GM21723 (cell line): ENCODE data around the gene RNF130.
"Not testable (repeated sequence)": the region's sequence is repeated elsewhere in the genome, so short reads cannot be mapped to it uniquely, and the experiment has no call there.

Experiments
- ATAC-seq: cut with Tn5 transposase; IDR thresholded peaks from one replicate; pipeline ENCODE4 v1.9.1; 2021; ENCODE audit warnings: mild to moderate bottlenecking, moderate library complexity; ENCODE audit not compliant: unreplicated experiment

Gene RNF130

DNA sequence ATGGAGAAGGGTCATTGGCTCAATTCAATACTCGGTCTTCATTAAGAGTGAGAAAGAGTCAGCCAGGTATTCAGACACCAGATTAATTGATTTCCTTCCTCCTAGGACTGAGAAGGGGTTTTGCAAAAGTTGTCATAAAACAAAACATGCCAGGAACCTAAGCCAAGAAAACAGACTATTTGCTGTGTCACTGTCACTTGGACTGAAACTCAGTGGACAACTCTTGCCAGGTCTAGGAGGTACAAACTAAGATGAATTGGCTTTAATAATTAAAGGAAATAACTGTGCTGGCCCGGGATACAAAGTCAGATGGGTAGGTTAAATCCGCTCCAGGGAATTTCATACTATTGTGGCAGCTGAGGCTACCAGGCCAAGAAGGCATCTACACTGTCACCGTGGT lies 92.8 kb downstream of the RNF130 start:
- ATAC-seq = no peak

DNA sequence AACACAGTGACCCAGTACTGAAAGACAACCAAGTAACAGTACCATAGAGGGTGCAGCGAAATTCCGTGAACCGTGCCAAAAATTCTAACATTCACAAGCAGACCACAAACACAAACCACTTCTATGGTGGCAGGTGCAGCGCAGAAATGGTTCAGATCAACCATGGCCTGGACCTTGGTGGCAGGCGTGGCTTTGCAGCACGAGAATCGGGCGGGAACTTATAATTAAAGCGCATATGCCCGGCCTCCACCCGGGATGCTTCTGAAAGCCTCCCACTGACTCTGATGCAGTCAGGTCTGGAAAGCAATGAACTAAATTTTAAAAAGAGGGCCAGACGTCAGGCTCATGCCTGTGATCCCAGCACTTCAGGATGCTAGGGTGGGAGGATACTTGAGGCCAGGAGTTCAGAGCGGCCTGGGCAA lies 95.8 kb downstream of the RNF130 start:
- ATAC-seq = no peak

DNA sequence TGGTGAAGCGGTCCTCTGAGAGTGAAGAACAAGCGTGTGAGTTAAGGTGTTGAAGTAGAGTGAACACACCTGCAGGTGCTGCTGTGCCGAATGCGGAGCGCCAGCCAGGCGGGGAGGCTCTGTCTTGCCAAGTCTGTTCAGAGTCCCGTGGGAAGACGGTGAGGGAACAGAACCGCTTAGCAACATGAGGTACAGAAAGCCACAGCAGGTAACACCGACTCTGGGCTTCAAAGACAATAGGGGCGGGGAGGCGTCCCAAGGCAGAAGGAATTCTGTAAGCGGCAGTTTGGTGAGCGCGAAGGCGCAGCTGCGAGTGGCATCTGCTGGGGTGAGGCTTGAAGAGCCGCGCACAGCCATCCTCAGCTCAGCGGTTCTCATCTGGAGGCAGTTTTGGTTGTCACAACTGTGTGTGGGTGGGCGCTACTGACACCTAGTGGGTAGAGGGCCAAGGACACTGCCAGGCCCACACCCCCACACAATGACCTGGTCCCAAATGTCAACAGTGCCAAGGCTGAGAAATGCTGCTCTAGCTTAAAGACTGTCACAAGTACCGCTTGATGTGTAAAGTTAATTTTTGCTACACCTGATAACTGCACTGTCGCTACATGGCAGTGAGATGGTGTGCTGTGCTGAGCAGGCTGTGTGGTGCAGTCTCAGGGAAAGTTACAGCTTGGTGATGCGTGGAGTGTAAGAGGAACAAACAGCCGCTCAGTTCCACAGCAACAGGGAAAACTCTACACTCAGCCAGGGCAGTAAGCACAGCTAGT lies 96.4 kb downstream of the RNF130 start:
- no peak for ATAC-seq

DNA sequence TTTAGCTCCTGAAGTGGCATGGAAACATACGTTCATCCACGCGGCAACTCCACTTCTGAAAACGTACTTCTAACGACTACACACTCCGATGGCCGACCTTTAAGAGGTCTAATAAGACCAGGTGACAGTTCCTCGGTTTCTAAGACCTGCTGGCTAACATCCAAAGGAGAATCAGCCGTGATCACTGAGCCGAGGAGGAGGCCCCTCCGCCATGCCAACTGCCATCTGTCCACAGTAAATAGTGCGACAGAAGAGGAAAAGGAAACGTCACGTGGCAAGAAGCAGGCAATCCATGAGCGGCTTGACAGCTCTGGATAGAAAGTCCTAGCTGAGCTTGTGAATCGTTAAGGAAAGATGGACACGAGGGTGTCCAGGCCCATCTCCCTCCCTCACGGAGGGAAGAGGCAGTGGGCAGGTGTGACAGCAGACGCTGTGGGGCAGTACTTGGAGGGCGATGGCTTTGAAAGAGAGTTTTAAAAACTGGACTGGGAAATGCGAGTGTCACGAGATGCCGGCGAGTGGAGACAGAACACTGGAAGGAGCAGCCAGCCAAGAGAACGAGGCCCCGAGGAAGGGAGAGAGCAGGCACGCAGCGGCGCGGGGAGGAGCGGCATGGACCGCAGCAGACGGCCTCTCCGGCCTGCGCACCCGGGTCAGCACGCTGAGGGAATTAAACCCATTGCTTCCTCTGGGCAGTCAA lies 97.2 kb downstream of the RNF130 start:
- no peak for ATAC-seq

DNA sequence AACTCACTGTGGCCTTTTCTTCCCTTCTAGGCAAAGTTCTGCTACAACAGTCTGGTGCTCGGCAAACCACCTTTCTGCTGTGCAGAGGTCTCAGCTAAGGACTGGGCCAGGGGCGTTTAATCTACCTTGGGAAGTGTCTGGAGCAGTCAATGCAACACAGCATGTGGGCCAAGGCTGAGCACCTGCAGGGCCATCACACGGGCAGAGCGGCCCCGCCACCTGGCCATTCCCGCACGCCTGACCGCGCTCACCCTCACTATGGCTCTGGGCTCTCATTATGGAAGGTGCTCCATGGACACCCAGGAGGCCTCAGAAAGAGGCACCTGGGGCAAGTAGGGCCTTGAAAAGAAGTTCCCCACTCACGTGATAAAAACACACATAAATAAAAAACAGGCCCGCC lies 98.2 kb downstream of the RNF130 start:
- ATAC-seq = no peak

DNA sequence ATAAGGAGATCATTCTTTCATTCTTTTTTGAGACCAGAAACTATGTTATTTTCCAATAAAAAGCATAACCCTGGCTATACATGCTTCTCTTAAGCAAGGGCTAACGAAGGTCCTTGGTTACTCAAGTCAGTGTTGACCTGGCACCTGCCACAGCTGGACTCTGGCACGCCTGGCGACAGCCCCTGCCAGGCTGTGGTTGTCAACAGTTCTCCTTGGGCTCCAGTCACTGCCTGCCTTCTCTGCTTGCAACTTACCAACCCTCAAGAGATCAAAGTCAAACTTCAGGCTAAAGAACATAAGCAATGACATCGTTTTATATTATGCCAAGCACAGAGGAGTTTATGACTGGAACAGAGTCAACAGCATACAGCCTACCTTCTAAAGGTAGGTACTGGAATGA lies 102.4 kb downstream of the RNF130 start:
- ATAC-seq = no peak

DNA sequence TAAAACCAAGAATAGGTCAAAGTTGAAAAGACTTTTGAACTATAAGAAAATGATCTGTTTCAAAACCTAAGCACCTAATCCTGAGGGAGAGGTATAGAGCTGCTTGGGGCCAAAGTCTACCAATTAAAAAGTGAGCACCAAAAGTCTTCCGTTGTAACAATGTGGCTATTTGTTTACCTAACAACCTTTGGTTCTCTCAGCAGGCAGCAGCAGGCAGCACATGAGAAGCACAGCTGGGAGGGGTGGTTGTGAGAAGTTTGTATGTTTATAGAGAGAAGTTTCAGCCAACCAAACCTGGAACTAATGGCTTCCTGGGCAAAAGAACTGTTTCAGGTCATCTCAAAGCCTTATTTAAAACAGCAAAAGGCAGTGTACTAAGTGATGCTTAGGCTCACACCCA lies 104.1 kb downstream of the RNF130 start:
- no peak for ATAC-seq

DNA sequence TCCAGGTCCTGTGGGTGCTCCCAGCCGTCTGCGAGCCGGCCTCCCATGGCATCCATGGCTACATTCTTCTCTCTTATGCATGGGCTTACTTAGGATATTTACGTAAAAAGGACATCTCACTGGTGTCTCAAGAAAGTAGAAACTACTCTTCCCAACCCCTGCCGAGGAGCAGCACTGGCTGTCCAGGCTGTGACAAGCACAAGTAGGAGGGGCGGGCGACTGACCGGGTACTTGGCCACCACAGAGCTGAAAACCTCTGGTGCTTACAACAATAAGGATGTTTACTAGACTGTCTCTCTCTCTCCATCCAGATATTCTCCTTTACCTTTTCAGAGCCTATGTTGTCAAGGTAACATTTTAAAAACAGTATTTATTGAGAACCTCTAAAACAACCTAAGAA lies 107.5 kb downstream of the RNF130 start:
- ATAC-seq = no peak

DNA sequence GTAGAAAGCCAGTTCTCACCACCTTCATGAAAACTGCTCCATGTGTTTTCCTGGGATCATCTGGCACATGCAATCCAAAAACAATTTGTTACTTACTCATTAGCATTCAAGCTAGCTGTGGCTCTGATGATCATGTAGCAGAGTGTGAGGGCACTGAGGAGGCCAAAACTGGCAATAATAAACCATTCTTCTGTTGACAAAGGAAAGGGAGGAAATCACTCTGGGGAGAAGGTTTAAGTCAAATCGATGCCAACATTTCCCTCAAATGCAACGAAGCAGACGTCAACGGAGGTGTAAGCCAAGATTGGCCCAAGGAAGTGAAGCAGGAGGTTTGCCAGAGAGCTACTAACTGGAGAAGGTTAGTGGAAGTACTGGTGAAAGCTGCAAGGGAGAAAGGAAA lies 108.2 kb downstream of the RNF130 start:
- no peak for ATAC-seq

DNA sequence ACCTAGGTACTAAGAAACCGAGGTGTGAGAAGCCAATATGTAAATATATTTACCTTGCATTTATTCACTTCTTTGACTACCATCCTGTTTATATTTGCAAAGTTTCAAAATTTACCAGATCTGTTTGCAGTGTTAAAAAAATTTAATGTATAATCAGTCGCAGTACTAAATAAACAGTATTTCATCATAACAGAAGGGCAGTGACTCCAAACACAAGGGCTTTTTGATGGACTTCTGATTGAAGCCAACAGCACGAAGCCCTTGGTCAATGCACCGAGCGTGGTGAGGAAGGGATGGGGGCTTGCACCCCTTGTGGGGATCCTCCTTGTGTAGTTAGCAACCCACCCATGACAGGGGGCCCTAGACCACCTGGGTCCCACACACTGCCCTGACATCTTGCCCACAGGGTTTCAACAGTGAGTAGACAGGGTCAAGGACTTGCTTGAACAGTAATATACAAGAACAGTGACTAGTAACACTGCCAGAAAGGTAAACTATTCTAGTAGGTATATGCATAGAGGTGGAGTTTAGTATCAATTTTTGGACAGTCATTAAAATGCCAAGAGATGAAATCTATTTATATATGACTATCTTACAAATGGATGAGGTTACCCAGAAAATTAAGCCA lies 111.2 kb downstream of the RNF130 start:
- no peak for ATAC-seq

DNA sequence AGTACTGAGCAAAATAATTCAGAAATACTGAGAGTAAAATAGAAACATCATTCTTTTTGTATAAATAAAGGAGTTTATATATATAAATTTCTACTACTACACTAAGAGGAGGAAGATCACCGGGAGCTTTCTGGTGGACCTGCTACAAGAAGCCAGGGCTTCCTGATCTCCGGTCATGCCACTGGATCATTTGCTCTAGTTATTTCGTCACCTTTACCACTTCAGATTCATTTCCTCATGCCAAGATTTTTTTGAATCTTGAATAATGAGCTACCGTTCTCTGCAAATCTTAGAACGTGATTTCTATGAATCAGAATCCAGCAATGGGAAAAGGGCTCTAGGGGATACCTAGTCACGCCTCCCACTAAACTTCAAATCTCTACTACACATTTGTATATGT lies 111.9 kb downstream of the RNF130 start:
- no peak for ATAC-seq

DNA sequence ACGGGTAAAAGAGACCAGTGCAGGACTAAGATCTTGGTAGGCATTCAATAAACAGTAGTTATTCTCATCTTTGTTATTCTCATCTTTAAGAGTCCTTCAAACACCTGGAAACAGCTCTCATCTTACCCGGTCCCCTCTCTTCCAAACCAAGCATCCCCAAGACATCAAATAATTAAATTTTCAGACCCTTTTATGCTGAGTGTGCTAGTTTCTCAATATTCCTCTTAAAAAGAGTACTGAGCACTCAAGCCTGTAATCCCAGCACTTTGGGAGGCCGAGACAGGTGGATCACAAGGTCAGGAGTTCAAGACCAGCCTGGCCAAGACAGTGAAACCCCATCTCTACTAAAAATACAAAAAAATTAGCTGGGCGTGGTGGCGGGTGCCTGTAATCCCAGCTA lies 112.4 kb downstream of the RNF130 start:
- not testable (repeated sequence) for ATAC-seq

DNA sequence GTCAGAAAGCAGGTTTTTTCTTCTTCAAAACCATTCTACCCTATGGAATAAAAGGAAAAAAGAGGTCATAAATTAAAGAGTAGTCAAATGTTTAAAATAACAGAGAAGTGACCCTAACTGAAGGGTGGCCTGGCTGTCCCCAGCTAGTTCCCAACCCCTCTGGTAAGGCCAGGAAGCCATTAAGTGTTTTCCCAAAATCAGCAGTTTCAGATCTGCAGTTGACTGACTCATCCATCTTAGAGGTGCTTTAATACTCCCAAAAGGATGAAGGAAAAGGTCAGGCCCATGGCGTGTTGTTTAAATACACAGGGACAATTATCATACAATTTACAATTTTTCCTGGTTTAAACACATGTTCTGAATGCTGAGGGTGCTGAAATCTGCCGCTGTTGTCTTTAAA lies 115.9 kb downstream of the RNF130 start:
- ATAC-seq = no peak

DNA sequence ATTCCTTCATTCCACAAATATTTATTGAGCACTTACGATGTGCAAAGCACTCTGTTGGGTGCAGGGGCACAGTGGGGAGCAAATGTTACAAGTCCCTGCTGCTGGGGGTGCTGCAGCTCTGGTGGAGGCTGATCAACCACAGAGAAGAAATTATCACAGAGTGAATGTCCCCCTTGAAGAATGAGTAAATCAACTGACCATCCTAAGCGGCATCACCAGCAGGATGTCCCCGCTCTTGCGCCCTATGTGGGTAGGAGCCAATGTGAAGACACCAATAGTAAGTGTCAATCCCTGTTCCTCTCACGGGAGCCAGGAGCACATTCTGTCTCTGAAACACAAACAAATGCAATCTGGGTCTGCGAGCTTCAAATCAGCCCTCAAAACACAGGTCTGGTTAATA lies 116.5 kb downstream of the RNF130 start:
- ATAC-seq = no peak

DNA sequence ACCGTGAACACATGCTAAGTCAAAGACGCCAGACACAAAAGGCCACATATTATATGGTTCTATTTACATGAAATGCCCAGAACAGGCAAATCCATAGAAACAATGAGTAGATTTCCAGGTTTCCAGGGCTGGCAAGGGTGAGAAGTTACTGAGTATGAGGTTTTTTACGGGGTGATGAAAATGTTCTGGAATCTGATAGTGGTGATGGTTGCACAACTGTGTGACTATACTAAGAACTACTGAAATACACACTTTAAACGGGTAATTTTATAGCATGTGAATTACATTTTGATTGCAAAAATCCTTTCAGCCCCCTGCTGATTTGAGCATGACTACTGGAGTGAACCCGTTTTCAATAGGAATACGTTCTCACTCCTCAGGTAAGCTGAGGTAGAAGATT lies 117.1 kb downstream of the RNF130 start:
- no peak for ATAC-seq

DNA sequence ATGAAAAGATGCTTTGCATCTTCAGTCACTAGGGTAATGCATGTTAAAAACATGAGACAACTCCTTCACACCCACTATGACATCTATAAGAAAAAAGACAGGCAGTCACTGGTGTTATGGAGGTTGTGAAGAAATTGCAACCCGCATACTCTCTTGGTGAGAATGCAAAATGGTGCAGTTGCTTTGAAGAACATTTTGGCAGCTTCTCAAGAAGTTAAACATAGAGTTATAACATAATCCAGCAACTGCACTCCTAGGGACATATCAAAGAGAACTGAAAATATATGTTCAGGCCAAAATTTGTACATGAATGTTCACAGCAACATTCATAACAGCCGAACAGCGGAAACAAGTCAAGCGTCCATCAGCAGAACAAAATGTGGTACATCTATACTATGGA lies 117.6 kb downstream of the RNF130 start:
- no peak for ATAC-seq

DNA sequence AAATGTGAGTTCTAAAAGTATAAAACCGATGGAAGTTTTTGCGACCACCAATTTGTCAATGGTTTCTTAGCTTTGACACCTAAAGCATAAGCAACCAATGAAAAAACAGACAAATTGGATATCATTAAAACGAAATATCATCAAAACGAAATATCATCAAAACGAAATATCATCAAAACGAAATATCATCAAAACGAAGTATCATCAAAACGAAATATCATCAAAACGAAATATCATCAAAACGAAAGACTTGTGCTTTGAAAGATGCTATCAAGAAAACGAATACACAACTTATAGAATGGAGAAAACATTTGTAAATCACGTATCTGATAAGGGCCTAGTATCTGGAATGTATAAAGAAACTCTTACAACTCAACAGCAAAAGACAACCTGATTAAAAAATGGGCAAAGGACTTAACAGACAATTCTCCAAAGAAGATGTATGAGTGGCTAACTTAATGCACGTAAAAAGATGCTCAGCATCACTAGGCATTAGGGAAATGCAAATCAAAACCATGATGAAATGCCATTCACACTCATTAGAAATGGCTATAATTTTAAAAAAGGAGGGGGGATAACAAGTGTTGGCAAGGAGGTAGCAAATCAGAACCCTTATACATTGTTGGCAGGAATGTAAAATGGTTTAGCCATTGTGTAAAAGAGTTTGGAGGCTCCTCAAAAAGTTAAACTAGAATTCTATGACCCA lies 134.4 kb downstream of the RNF130 start:
- no peak for ATAC-seq

DNA sequence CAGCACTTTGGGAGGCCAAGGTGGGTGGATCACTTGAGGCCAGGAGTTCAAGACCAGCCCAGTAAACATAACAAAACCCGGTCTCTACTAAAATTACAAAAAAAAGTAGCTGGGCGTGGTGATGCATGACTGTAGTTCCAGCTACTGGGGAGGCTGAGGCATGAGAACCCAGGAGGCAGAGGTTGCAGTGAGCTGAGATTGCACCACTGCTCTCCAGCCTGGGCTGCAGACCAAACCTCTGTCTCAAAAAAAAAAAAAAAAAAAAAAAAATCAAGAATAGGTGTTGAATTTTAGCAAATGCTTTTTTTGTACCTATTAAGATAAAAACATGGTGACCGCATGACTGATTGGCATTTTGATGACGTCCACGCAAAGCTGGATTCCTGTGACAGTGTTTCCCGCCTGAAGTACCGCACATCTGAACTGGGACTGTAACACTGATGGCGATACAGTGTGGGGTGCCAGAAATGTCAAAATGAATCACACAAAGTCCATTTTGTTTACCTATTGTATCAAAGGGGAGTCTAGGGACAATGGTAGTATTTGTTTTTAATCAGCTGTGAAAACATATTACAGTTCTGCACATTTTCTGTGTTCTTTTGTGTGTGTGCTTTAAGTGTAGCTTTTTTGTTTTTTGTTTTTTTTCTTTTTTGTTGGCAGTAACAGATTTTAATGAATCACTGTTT lies 140.6 kb downstream of the RNF130 start:
- ATAC-seq = no peak

DNA sequence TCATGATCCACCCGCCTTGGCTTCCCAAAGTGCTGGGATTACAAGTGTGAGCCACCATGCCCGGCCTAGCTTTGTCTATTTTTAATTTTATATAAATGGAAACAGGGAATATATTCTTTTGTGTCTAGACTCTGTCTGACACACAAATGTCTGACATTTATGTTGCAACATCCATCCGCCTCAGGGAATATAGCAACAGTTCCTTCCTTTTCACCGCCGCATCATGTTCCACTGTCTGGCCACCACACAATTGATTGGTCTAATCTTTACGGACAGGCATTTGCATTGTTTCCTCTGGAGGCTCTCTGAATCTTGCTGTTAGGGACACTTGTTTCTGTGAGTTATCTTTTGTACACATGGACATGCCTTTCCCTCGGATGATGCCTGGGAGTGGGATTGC lies 143.7 kb downstream of the RNF130 start:
- ATAC-seq = no peak

DNA sequence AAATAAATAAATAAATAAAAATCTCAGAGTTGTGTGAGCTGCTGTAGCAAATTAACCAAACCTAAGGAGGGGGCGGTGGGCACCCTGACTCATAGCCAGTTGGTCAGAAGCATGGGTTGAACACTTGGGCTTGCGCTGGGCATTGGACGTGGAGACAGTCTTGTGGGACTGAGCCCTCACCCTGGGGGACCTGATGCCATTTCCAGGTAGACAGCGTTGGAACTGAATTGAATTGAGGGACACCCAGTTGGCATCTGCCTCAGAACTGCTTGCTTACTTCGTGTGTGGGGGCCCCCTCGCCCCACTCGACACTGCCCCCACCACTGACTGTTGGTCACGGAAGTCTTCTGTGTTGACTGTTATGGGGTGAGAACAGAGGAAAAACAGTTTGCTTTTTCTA lies 144.9 kb downstream of the RNF130 start:
- ATAC-seq = no peak

DNA sequence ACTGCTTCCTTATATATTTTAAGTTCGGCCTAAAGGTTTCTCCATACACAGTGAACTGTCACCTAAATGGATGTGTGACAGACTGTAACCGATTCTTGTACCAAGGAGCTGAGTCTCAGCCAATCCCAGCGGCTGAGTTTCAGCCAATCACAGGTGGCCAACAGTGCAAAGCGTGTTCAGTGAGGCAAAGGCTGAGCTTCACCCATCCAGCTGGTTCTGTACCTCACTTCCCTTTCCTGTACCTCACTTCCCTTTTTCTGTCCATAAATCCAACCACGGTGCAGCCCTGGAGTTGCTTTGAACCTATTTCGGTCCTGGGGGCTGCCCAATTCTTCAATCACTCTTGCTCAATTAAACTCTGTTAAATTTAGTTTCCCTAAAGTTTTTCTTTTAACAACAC lies 148.1 kb downstream of the RNF130 start:
- no peak for ATAC-seq
